Vagina (tissue), 2 donors: ENCODE data around the gene SKOR1.

ENCODE experiments used
- CTCF ChIP-seq, 3 experiments: fragments of 450-650 bp in 2 of 3; fragments of 200-600 bp in 1 of 3; sonication (generic) in 1 of 3; IDR thresholded peaks; one replicate each; pipeline ENCODE4 v1.5.1; 2017 to 2019; ENCODE audit warnings: antibody characterized with exemption in 3 of 3, mild to moderate bottlenecking in 2 of 3, moderate library complexity in 2 of 3
- POLR2A ChIP-seq, 2 donors: fragments of 450-650 bp; IDR thresholded peaks; one replicate each; pipeline ENCODE4 v1.6.1; 2017; ENCODE audit warnings: antibody characterized with exemption in 2 of 2, mild to moderate bottlenecking in 2 of 2, moderate library complexity in 2 of 2

- no peak for TF ChIP-seq CTCF (IDR thresholded peaks at IDR 0.05)
- no peak for TF ChIP-seq POLR2A (IDR thresholded peaks at IDR 0.05)
Measured at GRCh38 chr15:67808821-67809220, 16.5 kb upstream of the SKOR1 start.
